Caco-2 (cell line): ENCODE results near the gene DAB2IP. TPM values are rescaled to one million over a fixed set of nuclear protein-coding genes. Genes with fewer than 3 reads are reported as not detected.

ENCODE experiments used
- BruUV-seq: library from RNA; stranded (reverse); fragments of 400-500 nt; replicated peaks from 2 replicates; lab custom pipeline; 2021; lab: Mats Ljungman, UMichigan
- CTCF ChIA-PET: fragments of 300-600 bp; sonication (Branson Sonifier 250); formaldehyde crosslinking; loops from one replicate; lab custom pipeline; 2022; ENCODE audit warnings: antibody characterized with exemption; lab: Charles Lee
- POLR2A ChIA-PET: fragments of 300-600 bp; sonication (Branson Sonifier 250); formaldehyde crosslinking; loops from one replicate; lab custom pipeline; 2022; ENCODE audit warnings: antibody characterized with exemption; lab: Charles Lee
- DNase-seq, 2 experiments: peaks; one replicate each; pipeline versions ENCODE4 v3.0.0 to v3.0.0-alpha.2; 2020 to 2022
- H3K27me3 ChIP-seq: replicated peaks from 2 replicates; pipeline ENCODE4 v1.6.0; 2011; ENCODE audit warnings: low read length; ENCODE audit not compliant: control insufficient read depth, insufficient read depth
- H3K36me3 ChIP-seq: 2 replicates; pipeline ENCODE4 v1.5.1; 2011; ENCODE audit warnings: low read length; ENCODE audit not compliant: control insufficient read depth, insufficient read depth
- H3K4me1 ChIP-seq: fragments of 250-450 bp; sonication (Bioruptor Pico); 2 replicates; pipeline ENCODE4 v1.5.1; 2020; ENCODE audit warnings: mild to moderate bottlenecking
- H3K4me3 ChIP-seq: 2 replicates; pipeline ENCODE4 v1.5.1; 2011; ENCODE audit warnings: low read depth, mild to moderate bottlenecking, control low read depth, low read length
- H3K9me3 ChIP-seq: fragments of 250-450 bp; sonication (Bioruptor Pico); 2 replicates; pipeline ENCODE4 v1.5.1; 2020; ENCODE audit warnings: mild to moderate bottlenecking, moderate library complexity
- H3K27ac Mint-ChIP-seq: one replicate; pipeline ENCODE4 v1.8.0; 2022; ENCODE audit warnings: mixed read lengths; ENCODE audit not compliant: unreplicated experiment
- H3K27me3 Mint-ChIP-seq: one replicate; pipeline ENCODE4 v1.8.0; 2022; ENCODE audit warnings: mixed read lengths; ENCODE audit not compliant: insufficient read depth, unreplicated experiment
- H3K36me3 Mint-ChIP-seq: one replicate; pipeline ENCODE4 v1.8.0; 2022; ENCODE audit warnings: mild to moderate bottlenecking, mixed read lengths; ENCODE audit not compliant: insufficient read depth, unreplicated experiment
- H3K4me1 Mint-ChIP-seq: one replicate; pipeline ENCODE4 v1.8.0; 2022; ENCODE audit warnings: low read depth, mixed read lengths; ENCODE audit not compliant: unreplicated experiment
- H3K4me3 Mint-ChIP-seq: one replicate; pipeline ENCODE4 v1.8.0; 2022; ENCODE audit warnings: mild to moderate bottlenecking, moderate library complexity, mixed read lengths; ENCODE audit not compliant: unreplicated experiment
- H3K9me3 Mint-ChIP-seq: one replicate; pipeline ENCODE4 v1.8.0; 2022; ENCODE audit warnings: mixed read lengths; ENCODE audit not compliant: unreplicated experiment
- CTCF ChIP-seq, 2 experiments: fragments of 200-600 bp in 1 of 2; IDR thresholded peaks; 1 replicate in 1 of 2; 2 replicates in 1 of 2; pipeline versions ENCODE4 v1.5.1 to v1.8.0; 2011 to 2022; ENCODE audit warnings: antibody characterized with exemption in 1 of 2, control low read depth in 1 of 2, inconsistent platforms in 1 of 2, low read depth in 1 of 2, low read length in 1 of 2, mild to moderate bottlenecking in 1 of 2, moderate library complexity in 1 of 2; ENCODE audit not compliant: insufficient read depth in 1 of 2, severe bottlenecking in 1 of 2, unreplicated experiment in 1 of 2
- intact Hi-C: fragments of 100-400 bp; cut with micrococcal nuclease; formaldehyde crosslinking; loops from one replicate; pipeline ENCODE4 v1.10.0; 2022; ENCODE audit not compliant: unreplicated experiment
- total RNA-seq: library from RNA; stranded (reverse); gene quantifications from 2 replicates; pipeline ENCODE4 v1.2.3, GENCODE V29; 2022

DAB2IP gene
- total RNA-seq, 1 experiment from 2014 or later = 26.0 TPM

DNA sequence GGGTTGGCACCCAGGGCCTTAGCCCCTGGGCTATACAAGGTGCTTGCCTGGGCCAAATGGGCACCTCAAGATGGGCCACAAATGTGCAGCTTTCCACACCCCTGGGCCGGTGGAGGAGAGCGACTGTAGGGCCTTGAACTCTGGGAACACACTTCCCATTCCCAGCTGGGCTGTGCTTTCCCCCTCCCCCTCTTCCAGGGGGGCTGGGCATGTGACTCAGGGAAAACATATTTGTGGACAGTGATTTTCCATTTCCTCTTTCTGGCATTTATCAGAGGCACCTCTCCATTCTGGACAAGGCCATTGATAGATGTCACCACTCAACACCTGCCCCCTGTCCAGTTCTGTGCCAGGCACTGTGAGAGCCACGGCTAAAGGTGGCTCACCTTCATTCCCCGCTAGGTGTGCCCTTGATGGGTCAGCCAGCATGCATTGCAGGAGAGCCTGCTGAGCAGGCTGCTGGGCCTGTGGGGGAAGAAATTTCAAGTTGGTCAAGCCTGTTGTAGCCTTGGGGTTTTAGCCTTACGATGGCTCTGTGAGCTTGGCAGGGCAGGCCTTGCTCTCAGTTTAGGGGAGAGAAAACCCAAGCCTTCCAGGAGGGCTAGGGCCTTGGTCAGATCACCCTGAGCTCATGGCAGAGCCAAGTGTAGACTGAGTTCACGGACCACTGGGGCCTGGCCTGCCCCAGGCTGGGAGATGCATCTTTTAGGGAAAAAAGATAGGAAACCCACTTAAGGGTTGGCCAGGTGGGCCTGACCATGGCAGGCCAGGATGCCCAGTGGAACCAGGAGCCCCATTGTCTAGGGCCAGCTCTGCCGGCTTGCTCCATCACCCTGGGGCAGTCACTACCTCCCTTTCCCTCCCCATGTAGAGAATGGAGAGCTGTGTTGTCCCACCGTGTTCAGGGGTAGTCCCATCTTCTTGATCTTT, 113.9 kb downstream of the DAB2IP start:
- no peaks in the 10 kb centered on the region; the same call in 1 of the 2 replicates for H3K4me1 ChIP-seq
- Mint-ChIP-seq H3K4me3 (no peak overlapping the region), H3K27me3 (no peaks in the 10 kb centered on the region), H3K4me1 (peaks cover 6% of the 10 kb centered on the region), H3K36me3 (peaks cover 10% of the 10 kb centered on the region), H3K27ac (no peak overlapping the region), H3K9me3 (no peaks in the 10 kb centered on the region)
- no peak overlapping the region for H3K4me3 ChIP-seq
- no peak for TF ChIP-seq CTCF (IDR thresholded peaks at IDR 0.05; ENCODE audit: insufficient read depth in 1 of 2, low read depth in 1 of 2, low read length in 1 of 2, severe bottlenecking in 1 of 2, unreplicated experiment in 1 of 2)
- no peaks in the 10 kb centered on the region for H3K36me3 ChIP-seq
- intact Hi-C loops = no loop called here
- H3K27me3 ChIP-seq = no peaks in the 10 kb centered on the region
- ChIA-PET CTCF (no interaction called here), POLR2A (no interaction called here)
- no peak for DNase-seq
- no TSS peak for BruUV-seq
- no peaks in the 10 kb centered on the region for H3K9me3 ChIP-seq

DNA sequence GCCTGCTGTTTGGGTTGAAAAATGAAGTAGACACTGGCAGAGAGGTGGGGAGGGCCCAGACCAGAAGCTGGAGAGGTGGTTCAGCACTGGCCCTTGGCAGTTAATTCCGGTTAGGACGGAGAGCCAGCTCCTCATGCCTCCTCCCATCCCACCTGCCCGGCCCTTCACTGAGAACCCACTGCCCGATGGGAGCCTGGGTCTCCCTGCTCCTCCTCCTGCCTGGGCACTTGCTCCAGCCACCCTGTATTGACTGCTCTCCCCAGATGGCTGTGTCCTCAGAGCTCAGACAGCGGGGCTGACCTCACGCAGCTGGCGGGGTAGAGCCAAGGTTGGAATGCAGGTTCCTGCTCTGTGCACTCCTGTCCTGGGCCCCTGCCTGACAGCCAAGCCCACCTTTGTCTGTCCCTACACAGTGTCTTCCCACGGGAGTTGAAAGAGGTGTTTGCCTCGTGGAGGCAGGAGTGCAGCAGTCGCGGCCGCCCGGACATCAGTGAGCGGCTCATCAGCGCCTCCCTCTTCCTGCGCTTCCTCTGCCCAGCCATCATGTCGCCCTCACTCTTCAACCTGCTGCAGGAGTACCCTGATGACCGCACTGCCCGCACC, 114.7 kb downstream of the DAB2IP start:
- no peaks in the 10 kb centered on the region for H3K36me3 ChIP-seq
- DNase-seq = no peak
- H3K4me1 Mint-ChIP-seq = peaks cover 6% of the 10 kb centered on the region
- no peaks in the 10 kb centered on the region for H3K9me3 ChIP-seq
- no peak overlapping the region for H3K27ac Mint-ChIP-seq
- no peak overlapping the region for H3K4me3 Mint-ChIP-seq
- intact Hi-C loops = no loop called here
- no peaks in the 10 kb centered on the region for H3K27me3 Mint-ChIP-seq
- CTCF ChIA-PET = no interaction called here
- H3K4me3 ChIP-seq = no peak overlapping the region
- no peaks in the 10 kb centered on the region for H3K9me3 Mint-ChIP-seq
- no peaks in the 10 kb centered on the region for H3K27me3 ChIP-seq
- no peak for TF ChIP-seq CTCF (IDR thresholded peaks at IDR 0.05; ENCODE audit: insufficient read depth in 1 of 2, low read depth in 1 of 2, low read length in 1 of 2, severe bottlenecking in 1 of 2, unreplicated experiment in 1 of 2)
- no TSS peak for BruUV-seq
- H3K36me3 Mint-ChIP-seq = peaks cover 10% of the 10 kb centered on the region
- POLR2A ChIA-PET = no interaction called here
- no peaks in the 10 kb centered on the region; the same call in 1 of the 2 replicates for H3K4me1 ChIP-seq

DNA sequence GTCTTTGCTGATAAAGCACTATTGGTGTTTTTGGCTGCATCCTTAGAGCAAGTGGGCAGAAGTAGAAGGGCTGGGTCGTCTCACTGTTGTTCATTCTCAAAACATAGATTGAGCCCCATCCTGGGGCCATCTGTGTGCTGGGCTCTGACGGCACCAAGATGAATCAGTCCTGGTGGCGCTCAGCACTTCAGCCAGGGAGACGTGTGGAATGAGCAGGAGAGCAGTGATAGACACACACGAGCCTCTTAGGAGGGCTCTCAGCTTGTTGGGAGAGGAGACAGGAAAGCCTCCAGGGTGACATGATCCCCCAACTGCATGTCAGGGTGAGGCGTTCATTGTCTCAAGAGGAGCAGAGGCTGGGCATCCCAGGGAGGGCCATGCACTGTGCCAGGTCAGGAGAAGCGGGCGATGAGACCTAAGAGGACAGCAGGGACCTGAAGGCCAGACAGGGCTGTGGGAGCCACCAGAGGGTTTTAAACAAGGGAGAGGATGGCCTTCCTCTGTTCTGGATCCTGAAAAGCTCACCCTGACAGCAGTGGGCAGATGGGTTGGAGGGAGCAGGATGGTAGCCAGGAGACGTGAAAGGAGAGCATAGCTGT, 115.8 kb downstream of the DAB2IP start:
- no peaks in the 10 kb centered on the region for H3K9me3 ChIP-seq
- no peak for TF ChIP-seq CTCF (IDR thresholded peaks at IDR 0.05; ENCODE audit: insufficient read depth in 1 of 2, low read depth in 1 of 2, low read length in 1 of 2, severe bottlenecking in 1 of 2, unreplicated experiment in 1 of 2)
- no peaks in the 10 kb centered on the region; the same call in 1 of the 2 replicates for H3K4me1 ChIP-seq
- H3K27me3 ChIP-seq = no peaks in the 10 kb centered on the region
- CTCF ChIA-PET = no interaction called here
- no peaks in the 10 kb centered on the region for H3K9me3 Mint-ChIP-seq
- intact Hi-C loops = no loop called here
- H3K36me3 ChIP-seq = no peaks in the 10 kb centered on the region
- no peak overlapping the region for H3K4me3 Mint-ChIP-seq
- H3K27me3 Mint-ChIP-seq = no peaks in the 10 kb centered on the region
- no peak overlapping the region for H3K27ac Mint-ChIP-seq
- POLR2A ChIA-PET = no interaction called here
- peaks cover 18% of the 10 kb centered on the region for H3K36me3 Mint-ChIP-seq
- no TSS peak for BruUV-seq
- DNase-seq = no peak
- peaks cover 6% of the 10 kb centered on the region for H3K4me1 Mint-ChIP-seq
- H3K4me3 ChIP-seq = no peak overlapping the region
